ENCODE data around the gene COPE.
"Not testable (repeated sequence)": the region's sequence is repeated elsewhere in the genome, so short reads cannot be mapped to it uniquely, and the experiment has no call there.

The COPE gene

DNA sequence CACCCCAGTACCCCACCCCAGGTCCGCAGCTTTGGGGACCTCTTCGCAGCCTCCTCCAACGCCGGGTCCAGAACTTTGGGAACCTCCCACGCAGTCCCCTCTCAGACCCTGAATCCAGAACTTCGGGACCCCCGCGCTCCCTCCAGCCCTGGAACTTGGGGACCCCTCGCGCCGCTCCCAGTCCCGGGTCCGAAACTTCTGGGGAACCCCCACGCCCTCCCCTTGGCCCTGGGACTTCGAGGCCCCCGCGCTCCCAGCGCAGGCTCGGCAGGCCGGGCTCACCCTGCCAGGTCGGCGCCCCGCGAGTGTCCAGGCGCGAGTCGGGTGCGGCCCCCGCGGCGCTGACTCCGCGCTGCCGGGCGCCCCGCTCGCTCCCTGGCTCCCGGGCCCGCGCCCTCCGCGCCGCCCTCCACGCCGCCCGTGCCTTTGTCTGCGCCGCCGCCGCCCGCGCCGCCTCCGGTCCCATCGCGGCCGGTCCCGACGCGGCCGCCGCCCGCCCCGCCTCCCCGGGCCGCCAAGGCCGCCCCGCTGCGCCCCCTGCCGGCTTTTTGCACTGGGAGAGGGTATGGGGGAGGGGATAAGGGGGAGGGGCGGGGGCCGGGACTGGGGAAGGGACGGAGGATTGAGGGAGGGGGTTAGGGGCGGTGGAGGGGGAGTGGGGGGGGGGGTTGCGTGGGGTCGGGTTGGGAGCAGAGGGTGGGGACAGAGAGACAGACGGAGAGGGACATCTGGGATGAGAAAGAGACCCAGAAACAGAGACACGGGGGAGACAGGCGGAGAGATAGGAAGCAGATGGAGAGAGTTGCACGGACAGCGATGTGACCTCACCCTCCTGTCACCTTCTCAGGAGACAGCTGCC is 21.8 kb upstream of the COPE start, which contains the start of gene HOMER3:
HOMER3 (minus strand) TSS at position 449 of the 859 bp plus-strand sequence. CDS start 2,235 bp downstream, outside the sequence.
- peak; percentile 89 for DNase-seq

DNA sequence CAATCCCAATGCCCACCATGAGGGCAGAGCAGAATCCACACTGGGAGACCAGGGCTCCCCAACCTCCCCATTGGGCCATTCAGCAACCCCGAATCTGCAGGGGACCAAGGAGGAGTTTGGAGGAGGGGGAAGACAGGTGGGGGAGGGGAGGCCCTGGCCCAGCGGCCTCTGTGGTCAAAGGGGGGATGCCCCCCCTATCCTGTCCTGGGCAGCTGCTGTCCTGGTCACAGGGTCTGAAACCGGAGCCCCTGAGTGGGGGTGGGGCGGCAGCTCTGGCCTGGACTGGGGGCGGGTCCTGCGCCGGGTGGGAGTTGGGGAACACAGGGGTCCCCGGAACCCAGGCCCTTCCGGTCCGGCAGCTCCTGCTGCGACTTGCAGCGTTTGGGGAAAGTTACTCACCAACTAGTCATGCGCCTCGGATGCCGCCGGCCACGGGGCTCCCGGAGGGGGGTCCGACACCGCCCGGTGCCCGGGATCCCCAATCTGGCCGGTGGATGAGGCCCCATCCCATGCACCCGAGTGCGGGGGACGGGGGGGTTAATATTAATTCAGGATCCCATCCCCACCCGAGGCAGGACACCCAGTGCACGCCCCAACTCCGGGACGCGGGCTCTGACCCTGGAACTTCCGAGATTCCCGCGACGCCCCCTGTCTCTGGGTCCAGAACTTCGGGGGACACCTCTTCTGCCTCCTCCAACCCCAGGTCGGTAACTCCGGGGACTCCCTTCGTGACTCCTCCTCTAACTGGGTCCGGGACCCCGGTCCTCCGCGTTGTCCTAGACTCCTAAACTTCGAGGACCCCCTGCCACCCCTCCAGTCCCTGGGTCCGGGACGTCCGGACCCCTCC is 21.0 kb upstream of the COPE start:
- DNase-seq, result peak; percentile 46

DNA sequence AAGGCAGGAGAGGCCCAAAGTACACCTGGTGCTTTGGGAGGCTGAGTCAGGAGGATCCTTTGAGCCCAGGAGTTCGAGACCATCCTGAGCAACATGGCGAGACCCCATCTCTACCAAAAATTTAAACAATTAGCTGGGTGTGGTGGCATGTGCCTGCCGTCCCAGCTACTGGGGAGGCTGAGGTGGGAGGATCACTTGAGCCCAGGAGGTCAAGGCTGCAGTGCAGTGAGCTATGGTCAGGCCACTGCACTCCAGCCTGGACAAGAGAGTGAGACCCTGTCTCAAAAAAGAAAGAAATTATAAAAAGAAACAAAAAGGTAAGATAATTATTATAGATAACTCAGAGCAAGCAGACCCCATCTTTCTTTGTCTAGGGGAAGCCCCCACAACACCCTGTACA is 20.0 kb upstream of the COPE start:
- no peak for DNase-seq

- no peak for DNase-seq
These were observed 14.1 kb upstream of the COPE start for GRCh38 chr19:18933297-18933696.

DNA sequence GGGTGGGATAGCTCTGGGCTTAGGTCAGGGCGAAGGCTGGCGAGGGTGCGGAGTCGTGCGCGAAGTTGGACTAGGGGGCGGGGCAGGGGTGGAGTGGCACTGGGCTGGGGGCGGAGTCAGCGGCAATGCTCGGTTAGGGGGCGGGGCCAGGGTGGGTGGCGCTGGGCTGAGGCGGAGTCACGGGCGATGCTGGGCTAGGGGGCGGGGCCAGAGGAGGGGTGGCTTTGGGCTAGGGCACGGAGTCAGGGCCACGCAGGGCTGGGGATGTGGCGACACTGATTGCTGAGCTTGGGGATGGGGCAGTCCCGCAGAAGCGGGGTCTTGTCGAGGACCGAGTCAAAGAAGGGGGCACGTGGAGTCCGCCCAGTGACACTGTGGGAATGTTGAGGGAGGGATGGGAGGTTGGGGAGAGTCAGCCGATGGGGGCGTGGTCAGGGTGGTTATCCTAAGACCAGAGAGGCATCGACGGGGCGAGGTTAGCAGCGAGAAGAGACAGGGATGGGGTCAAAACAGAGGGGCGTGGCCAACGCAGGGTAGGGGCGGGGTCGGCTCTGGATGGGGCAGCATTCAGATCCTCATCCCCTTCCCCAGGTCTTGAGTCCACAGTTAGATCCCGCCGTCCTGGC is 13.1 kb upstream of the COPE start:
- peak; percentile 92 for DNase-seq

GRCh38 chr19:18931316-18932162 is 12.4 kb upstream of the COPE start:
- DNase-seq, result no peak

DNA sequence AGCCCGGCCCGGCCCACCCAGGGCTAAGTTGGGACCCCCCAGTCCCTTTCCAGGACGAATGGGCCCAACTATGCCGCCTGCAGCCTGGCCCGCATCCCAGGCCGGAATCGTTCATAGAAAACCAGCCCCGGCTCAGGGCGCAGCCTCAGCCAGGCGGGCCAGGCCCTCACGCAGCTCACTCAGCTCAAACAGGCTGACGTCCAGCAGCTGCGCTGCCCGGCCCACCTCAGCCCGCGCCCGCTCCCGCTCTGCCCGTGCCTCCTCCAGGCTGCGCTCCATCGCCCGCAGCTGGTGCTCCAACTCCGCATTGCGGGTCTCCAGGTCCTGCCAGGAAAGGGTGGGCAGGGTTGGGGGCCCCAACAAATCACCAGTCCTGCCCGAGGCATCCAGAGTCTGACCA is 10.1 kb upstream of the COPE start:
- DNase-seq, result no peak

- DNase-seq, result no peak
These were observed 9.0 kb upstream of the COPE start for GRCh38 chr19:18928018-18928805.

GRCh38 chr19:18924684-18925213 is 5.6 kb upstream of the COPE start:
- no peak for DNase-seq

GRCh38 chr19:18922228-18922985 is 3.2 kb upstream of the COPE start:
- no peak for DNase-seq

DNA sequence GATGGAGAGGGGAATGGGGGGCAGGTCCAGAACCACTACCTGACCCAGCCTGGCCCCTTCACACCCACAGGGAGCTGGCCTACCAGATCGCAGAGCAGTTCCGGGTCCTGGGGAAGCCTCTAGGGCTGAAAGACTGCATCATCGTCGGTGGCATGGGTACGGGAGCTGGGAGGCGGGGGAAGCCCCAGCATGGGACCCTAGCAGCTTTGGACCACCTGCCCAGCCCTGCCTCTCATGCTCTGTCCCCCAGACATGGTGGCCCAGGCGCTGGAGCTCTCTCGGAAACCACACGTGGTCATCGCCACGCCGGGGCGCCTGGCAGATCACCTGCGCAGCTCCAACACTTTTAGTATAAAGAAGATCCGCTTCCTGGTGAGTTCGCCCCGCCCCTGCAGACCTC is 2.4 kb upstream of the COPE start:
- no peak for DNase-seq

DNA sequence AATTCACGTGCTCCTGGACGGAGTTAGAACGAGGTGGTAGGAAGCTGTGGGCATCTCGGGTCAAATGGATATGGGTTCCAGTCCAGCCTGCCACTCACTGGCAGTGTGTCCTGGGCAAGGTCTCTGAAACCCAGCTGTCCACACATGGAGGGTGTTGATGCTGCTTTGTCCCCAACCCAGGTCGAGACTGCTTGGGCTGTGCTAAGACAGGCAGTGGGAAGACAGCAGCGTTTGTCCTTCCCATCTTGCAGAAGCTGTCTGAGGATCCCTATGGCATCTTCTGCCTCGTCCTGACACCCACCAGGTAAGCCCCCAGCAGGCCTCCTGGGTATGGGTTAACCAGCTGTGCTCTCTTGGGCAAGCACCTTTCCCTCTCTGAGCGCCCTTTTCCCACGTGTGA is 1.2 kb upstream of the COPE start:
- DNase-seq, result no peak

DNA sequence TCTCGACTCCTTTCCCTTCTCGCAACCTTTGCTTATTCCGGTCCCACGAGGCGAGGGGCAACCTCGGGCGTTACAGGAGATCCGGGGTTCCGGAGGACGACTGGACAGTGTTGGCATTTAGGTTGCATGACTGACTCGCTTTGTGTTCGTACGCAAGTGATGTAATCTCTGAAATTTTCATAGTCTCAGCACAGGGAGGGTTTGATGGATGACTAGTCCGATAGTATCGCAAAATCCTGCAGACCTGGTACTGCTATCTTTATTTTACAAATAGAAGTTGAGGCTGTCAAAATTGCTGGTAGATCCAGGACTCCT is 670 bp upstream of the COPE start:
- DNase-seq, result peak; percentile 8

- not testable (repeated sequence) for DNase-seq
These were observed 1.6 kb downstream of the COPE start for GRCh38 chr19:18917593-18917992.

DNA sequence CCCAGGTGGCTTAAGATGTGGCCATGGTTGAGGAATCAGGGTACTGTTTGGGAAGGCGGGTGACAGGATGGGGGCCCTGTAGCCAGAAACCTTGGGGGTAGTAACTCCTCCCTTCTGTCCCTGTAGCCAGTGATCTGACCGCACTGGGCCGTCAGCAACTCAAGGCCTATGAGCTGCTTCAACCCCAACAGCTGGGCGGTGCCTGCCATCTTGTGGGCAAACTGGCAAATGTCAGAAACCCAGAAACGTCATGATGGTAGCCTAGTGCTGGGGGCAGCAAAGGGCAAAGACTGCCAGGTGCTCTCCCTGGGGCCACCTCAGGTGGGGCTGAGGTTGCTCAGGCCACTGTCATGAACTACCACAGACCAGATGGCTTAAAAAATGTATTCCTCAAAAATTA is 3.5 kb downstream of the COPE start:
- DNase-seq, result peak; percentile 39

- no peak for DNase-seq
These were observed 5.7 kb downstream of the COPE start for GRCh38 chr19:18913466-18913865.

- no peak for DNase-seq
These were observed 6.3 kb downstream of the COPE start for GRCh38 chr19:18912933-18913332.

- no peak for DNase-seq
These were observed 8.3 kb downstream of the COPE start for GRCh38 chr19:18910801-18911436.

- no peak for DNase-seq
These were observed 9.2 kb downstream of the COPE start for GRCh38 chr19:18910010-18910409.

- no peak for DNase-seq
These were observed 10.1 kb downstream of the COPE start for GRCh38 chr19:18908917-18909619.

Measured in suppressor macrophage treated with lipopolysaccharide for 4 hours (primary cell).